HG03520 (cell line): Measurements from ENCODE around the gene FAM135A.
"Not testable (repeated sequence)": the region's sequence is repeated elsewhere in the genome, so short reads cannot be mapped to it uniquely, and the experiment has no call there.

Experiments used
- ATAC-seq: cut with Tn5 transposase; IDR thresholded peaks from one replicate; pipeline ENCODE4 v1.9.1; 2021; ENCODE audit warnings: mild to moderate bottlenecking, moderate library complexity; ENCODE audit not compliant: unreplicated experiment

The FAM135A gene

DNA sequence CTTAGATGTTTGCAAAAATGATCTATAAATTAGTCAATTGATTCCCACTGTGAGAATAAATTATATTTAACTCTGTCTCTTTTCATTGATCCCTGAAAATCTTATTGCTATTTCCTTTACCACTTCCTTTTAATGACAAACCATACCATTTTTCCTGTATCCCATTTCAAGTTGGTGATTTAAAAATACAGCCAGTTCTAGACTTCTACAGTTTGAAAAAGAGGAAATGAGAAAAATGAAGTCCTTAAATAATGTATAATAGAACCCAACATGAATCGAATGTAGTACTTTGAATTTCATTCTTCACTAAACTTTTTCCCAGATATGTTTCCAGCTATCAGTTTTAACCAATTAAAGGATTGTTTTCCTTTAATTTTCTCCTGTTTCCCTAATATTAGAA, 124.0 kb downstream of the FAM135A start:
- ATAC-seq: no peak

- peak; percentile 83 for ATAC-seq
Measured at GRCh38 chr6:70538376-70538775, 125.1 kb downstream of the FAM135A start.

DNA sequence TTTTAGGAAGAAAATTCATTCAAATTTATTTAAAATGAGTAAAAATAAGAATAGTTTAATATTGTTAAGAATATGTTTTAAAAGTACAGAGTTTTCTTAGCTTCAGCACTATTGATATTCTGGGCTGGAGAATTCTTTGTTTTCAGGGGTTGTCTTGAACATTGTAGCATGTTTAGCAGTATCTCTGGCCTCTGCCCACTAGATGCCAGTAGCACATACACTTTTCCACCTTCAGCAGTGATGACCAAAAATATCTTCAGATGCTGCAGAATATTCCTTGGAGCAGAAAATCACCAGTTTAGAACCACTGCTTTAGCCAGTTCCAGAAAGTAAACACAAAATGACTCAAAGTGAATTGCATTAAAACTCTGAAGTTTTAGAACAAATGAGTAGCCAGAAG, 134.0 kb downstream of the FAM135A start:
- no peak for ATAC-seq

DNA sequence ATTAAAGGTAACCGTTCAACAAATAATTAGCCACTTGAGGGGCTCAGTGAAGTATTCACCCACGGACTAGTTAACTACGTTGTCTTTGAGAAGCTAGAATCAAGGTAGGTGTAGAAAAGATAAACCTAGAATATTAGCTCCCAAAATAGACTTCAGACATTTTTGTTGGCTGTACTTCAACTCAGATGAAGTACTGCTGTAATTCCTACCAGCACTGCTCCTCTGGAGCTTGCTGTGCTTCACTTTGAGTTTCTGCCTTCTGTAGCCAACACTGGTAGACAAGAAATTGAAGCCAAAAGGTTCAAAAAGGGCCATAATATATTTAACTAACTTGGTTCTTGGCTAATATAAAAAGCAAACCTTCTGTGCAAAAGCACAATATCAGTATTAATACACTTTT, 134.6 kb downstream of the FAM135A start:
- ATAC-seq: no peak

- no peak for ATAC-seq
Measured at GRCh38 chr6:70549327-70549726, 136.0 kb downstream of the FAM135A start.

GRCh38 chr6:70551566-70551965, 138.3 kb downstream of the FAM135A start:
- no peak for ATAC-seq

- ATAC-seq: not testable (repeated sequence)
Measured at GRCh38 chr6:70552286-70552940, 139.1 kb downstream of the FAM135A start.

DNA sequence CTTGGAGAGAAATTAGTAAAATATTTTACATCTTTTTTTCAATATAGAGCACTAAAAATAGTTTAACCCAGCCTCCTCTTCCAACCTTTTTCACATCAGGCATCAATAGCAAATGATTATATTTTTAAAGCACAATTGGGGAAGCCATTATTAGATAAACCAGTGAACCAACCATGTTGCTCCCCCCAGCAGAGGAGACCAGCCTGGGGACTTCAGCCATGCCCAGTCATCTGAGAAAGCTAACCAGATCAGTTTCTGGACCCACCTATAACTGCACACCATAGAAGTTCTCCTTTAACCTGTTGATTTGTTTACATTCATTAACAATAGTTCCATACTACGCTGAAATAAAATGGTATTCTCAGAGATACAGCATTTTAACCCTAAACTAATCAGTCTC, 139.7 kb downstream of the FAM135A start:
- no peak for ATAC-seq

DNA sequence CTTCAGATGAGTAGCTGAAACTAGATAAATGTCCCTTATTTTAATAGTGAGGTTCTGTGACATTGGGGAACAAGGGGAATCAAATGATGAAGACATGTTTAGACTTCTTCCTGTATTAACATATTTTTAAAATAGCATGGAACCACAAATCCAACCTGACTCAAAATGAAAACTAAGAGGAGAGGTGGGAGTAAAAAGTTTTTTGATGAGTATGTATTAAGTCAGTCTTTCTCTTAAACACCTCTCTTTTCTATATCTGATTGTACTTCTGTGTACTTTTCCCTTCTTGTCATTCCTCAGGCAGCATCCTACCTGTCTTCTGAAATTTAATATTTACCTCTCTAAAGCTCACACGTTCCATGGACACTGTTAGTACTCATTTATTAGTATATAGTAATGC, 144.7 kb downstream of the FAM135A start:
- ATAC-seq: no peak

GRCh38 chr6:70562401-70562800, 149.1 kb downstream of the FAM135A start:
- ATAC-seq: not testable (repeated sequence)

GRCh38 chr6:70563530-70563929, 150.2 kb downstream of the FAM135A start:
- ATAC-seq: no peak

- peak; percentile 99 for ATAC-seq
Measured at GRCh38 chr6:70566751-70567382, 153.6 kb downstream of the FAM135A start, which contains the start of gene SDHAF4. TSS of gene SDHAF4 (plus strand) at chr6:70566930. CDS start at chr6:70566941, 11 bp downstream.

GRCh38 chr6:70574643-70575042, 161.3 kb downstream of the FAM135A start:
- no peak for ATAC-seq

DNA sequence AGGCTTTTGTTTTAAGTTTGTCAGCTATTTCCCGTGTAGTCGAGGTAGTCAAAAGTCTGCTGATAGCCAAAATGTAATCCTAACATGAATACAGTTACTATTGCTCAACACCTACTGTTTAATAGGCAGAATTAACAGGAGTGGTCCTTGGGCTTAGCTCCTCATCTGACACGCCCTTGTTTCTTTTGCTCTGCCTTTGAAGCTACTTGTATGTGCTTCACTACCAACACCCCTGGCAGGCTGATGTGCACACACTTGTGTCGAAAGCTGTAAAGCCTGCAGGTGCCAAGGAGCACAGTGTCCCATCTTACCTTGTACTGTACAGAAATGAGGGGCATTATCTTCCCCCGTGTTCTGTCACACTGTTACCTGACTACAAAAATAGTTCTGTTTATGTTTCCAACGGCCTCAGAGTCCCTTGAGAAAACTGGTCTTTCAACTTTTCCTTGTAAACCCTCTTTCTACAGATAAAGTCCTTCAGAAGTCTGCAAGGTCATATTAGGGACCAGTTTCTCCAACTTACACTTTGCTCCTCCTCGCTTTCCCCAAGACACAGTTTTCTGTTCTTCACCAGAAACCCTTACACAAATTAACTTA, 162.7 kb downstream of the FAM135A start:
- no peak for ATAC-seq

DNA sequence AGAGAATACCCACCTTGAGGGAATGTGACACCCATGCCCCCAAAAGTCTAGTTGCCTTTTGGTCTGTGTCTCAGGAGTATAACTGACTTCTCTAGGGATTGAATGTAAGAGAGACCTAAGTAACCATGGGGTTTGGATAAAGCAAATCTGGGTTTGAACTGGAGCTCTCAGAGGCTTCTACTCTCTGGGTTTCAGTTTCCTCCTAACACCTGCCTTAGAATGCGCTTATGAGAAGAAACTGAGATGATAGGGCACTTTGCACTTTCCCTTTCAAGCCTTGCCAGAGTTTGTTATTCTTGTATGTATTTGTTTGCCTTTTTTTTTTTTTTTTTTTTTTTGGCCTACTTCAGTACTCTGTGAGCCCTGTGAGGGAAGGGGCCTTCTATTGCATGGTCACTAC, 172.8 kb downstream of the FAM135A start:
- ATAC-seq: peak; percentile 97

GRCh38 chr6:70590400-70590799, 177.1 kb downstream of the FAM135A start:
- no peak for ATAC-seq

- ATAC-seq: no peak
Measured at GRCh38 chr6:70592391-70593117, 179.2 kb downstream of the FAM135A start.

- ATAC-seq: no peak
Measured at GRCh38 chr6:70593118-70593486, 179.8 kb downstream of the FAM135A start.

DNA sequence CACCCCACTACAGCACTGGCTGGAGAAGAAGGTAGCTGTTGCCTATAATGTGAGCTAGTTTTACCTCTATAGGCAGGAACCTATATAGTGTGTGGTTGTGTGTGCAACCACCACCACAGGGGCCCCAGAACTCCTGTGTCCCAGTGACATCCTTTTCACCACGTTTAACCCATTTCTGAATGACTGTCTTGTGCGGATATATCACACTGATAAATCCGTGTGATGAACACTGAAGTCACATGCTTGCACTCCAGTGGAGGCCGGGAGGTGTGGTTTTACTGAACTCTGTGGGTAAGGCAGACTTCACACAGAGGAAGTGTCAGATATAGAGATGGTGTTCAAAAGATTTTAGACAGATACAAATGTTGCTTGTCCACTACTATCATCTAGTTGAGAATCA, 185.9 kb downstream of the FAM135A start:
- no peak for ATAC-seq

DNA sequence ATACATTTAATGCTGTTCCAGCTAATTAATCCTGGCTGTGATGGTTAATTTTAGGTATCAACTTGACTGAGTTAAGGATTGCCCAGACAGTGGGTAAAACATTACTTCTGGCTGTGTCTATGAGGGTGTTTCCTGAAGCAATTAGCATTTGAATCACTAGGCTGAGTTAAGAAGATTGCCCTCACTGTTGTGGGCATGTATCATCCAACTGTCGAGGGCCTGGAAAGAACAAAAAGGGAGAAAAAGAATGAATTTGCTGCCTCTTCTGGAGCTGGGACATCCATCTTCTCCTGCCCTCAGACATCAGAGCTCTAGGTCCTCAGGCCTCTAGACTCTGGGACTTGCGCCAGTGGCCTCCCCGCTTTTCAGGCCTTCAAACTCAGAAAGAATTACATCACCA, 187.7 kb downstream of the FAM135A start:
- ATAC-seq: no peak

DNA sequence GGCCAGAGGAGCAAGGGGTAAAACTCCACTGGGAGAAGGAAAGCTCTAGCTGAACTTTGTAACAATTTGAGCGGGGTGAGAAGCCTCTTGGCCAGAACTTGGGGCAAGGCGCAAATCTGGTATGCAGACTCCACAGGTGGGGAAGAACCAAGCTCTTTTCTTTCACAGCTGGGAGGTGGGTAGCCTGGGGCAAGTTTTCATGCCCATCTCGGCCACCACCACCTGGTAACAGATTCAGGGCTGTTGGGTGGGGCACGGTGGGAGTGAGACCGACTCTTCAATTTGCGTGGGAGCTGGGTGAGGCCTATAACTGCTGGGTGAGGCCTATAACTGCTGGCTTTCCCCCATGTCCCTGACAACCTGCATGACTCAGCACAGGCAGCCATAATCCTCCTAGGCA, 190.9 kb downstream of the FAM135A start:
- ATAC-seq: no peak

DNA sequence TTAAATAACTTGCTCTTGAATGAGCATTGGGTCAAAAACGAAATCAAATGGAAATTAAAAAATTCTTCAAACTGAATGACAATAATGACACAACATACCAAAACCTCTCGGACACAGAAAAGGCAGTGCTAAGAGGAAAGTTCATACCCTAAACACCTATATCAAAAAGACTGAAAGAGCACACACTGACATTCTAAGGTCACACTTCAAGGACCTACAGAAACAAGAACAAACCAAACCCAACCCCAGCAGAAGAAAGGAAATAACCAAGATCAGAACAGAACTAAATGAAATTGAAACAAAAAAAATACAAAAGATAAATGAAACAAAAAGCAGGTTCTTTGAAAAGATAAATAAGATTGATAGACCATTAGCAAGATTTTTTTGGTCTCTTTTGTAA, 194.1 kb downstream of the FAM135A start:
- not testable (repeated sequence) for ATAC-seq
